ENCODE results near the gene BRD9. TPM values are rescaled to one million over a fixed set of nuclear protein-coding genes. Genes with fewer than 3 reads are reported as not detected.

Gene BRD9
- total RNA-seq, 2 donors from 2014 or later = 17.9 to 46.2 TPM

DNA sequence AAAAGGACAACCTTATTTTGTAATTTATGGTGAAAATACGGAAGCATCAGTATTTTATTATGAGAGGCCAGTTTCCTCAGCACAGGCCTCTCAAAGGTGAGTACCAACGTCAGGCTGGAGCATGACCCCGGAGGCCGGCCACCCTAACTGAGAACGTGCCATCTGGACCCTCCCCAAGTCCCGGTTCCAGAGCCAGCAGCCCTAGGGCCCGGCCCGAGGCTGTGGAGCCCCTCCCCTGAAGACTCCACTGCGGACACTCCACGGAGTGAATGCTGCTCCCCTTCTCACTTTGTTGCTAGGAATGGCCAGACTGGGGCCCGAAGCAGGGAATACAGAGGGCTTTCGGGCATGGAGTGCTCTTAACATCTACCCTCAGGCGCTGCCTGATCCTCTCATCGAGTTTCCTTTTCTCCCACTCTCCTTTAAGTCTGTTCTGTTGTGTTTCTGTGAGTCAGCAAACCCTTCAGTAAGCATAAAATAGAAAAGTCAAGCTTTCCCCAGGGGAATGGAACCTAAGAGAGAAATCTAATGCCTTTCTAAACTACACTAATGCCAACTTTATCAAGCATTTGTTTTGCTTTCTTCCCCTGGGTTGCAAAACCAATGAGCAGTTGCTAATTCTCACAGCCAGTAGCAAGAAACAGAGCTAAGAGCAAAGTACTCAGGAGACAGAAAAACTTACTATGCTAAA is 4.5 kb downstream of the BRD9 start:
- TF ChIP-seq POLR2AphosphoS5 (IDR thresholded peaks at IDR 0.05) (no peak), POLR2A (IDR thresholded peaks at IDR 0.05) (no peak)
- TF ChIP-seq, protein P1, sequence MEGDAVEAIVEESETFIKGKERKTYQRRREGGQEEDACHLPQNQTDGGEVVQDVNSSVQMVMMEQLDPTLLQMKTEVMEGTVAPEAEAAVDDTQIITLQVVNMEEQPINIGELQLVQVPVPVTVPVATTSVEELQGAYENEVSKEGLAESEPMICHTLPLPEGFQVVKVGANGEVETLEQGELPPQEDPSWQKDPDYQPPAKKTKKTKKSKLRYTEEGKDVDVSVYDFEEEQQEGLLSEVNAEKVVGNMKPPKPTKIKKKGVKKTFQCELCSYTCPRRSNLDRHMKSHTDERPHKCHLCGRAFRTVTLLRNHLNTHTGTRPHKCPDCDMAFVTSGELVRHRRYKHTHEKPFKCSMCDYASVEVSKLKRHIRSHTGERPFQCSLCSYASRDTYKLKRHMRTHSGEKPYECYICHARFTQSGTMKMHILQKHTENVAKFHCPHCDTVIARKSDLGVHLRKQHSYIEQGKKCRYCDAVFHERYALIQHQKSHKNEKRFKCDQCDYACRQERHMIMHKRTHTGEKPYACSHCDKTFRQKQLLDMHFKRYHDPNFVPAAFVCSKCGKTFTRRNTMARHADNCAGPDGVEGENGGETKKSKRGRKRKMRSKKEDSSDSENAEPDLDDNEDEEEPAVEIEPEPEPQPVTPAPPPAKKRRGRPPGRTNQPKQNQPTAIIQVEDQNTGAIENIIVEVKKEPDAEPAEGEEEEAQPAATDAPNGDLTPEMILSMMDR (IDR thresholded peaks at IDR 0.05) = no peak
- no peaks in the 10 kb centered on the region for H3K27me3 ChIP-seq (replicated peaks; ENCODE audit: insufficient read depth)
- intact Hi-C loops (cut with DNase I) = no loop called here
- 90% methylated on average over 14 of the region's 14 CpGs for WGBS
- no peak overlapping the region for H3K27ac ChIP-seq
- H3K4me3 ChIP-seq = no peak overlapping the region
- H3K36me3 ChIP-seq = peaks cover 24 to 27% of the 10 kb centered on the region in 2 donors
- no peaks in the 10 kb centered on the region for H3K9me3 ChIP-seq
- peaks cover 4% of the 10 kb centered on the region for H3K4me1 ChIP-seq (replicated peaks)
- no peak for DNase-seq (ENCODE audit: low spot score)

DNA sequence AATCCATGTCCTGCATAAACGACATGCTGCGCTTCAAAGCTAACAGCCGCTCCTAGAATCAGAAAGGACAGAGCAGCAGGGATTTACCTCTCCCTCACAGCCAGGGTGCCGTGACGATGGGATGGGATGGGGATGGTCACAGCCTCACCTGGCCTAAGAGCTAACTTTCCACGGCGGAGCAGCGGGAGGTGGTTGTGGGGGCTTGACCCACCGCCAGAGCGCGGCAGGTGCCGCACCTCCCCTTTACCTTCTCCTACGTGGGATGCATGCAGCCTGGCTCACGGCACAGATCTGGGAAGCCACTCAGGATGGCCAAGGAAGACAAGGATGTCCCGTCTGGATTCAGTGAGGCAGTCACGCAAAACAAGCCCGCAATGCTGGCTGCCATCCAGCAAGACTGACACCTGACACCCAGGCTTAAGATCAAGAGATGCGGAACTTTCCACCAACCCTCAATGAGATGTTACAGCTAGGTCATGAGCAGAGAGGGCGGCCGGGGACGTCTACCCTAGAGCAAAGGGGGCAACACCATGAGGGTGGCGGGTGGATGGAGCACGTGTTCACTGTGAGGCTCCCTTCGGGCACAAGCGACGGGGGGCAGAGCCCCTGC is 5.8 kb downstream of the BRD9 start:
- no peak for DNase-seq (ENCODE audit: low spot score)
- Histone ChIP-seq H3K9me3 (no peaks in the 10 kb centered on the region), H3K36me3 (peaks cover 24 to 27% of the 10 kb centered on the region in 2 donors), H3K4me3 (no peak overlapping the region), H3K4me1 (replicated peaks) (no peaks in the 10 kb centered on the region), H3K27me3 (replicated peaks; ENCODE audit: insufficient read depth) (no peaks in the 10 kb centered on the region), H3K27ac (no peak overlapping the region)
- WGBS = 84% methylated on average over 26 of the region's 26 CpGs
- TF ChIP-seq, protein P1 (IDR thresholded peaks at IDR 0.05) = no peak
- no peak for TF ChIP-seq POLR2AphosphoS5 (IDR thresholded peaks at IDR 0.05)
- no peak for TF ChIP-seq POLR2A (IDR thresholded peaks at IDR 0.05)
- intact Hi-C loops (cut with DNase I) = no loop called here

DNA sequence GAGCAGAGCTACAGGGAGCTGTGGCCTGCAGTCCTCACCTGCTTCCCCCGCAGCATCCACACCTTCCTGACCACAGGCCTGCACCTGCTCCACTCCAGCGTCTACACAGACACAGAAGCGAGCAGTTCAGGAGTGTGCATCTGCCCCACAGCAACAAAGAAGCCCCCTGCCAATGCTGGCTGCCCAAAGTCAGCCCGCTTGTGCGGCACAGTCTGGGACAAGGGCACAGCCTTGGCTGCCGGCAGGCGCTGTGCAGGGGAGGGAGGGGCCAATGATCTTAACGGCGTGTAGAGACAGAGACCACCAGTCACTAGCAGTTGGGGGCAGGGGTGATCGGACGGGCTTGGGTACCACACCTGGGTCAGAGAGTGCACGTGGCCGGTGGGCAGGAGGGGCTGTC is 6.6 kb downstream of the BRD9 start:
- H3K4me1 ChIP-seq (replicated peaks) = no peaks in the 10 kb centered on the region
- no peak overlapping the region for H3K4me3 ChIP-seq
- WGBS = 91% methylated on average over 13 of the region's 13 CpGs
- intact Hi-C loops (cut with DNase I) = no loop called here
- no peaks in the 10 kb centered on the region for H3K9me3 ChIP-seq
- no peak for TF ChIP-seq POLR2A (IDR thresholded peaks at IDR 0.05)
- TF ChIP-seq, protein P1 (IDR thresholded peaks at IDR 0.05) = no peak
- no peak for TF ChIP-seq POLR2AphosphoS5 (IDR thresholded peaks at IDR 0.05)
- peaks cover 25 to 29% of the 10 kb centered on the region in 2 donors for H3K36me3 ChIP-seq
- no peaks in the 10 kb centered on the region for H3K27me3 ChIP-seq (replicated peaks; ENCODE audit: insufficient read depth)
- no peak overlapping the region for H3K27ac ChIP-seq
- no peak for DNase-seq (ENCODE audit: low spot score)

DNA sequence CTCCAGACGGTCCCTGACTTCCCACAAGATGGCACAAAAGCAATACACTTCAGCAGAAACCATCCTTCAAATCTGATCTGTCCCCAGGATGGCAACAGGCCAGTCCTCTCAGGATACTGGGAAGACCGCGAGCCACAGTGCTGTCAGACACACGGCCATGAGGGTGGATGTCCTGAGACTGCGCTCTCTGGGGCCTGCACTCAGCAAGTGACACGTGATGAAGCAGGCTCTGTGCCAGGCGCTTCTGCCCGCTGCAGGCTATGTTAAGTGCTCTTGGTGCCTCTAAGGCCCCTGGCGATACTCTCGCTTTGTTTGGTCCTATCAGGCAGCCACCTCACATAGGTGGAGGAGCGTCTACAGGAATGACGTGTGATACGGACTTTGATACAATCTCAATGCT is 7.1 kb downstream of the BRD9 start:
- H3K36me3 ChIP-seq = peaks cover 28 to 32% of the 10 kb centered on the region in 2 donors
- no peak overlapping the region for H3K27ac ChIP-seq
- WGBS = 86% methylated on average over 13 of the region's 13 CpGs
- no peak for DNase-seq (ENCODE audit: low spot score)
- H3K4me3 ChIP-seq = no peak overlapping the region
- no peaks in the 10 kb centered on the region for H3K27me3 ChIP-seq (replicated peaks; ENCODE audit: insufficient read depth)
- no peaks in the 10 kb centered on the region for H3K9me3 ChIP-seq
- H3K4me1 ChIP-seq (replicated peaks) = no peaks in the 10 kb centered on the region
- intact Hi-C loops (cut with DNase I) = no loop called here
- TF ChIP-seq, protein P1 (IDR thresholded peaks at IDR 0.05) = no peak
- no peak for TF ChIP-seq POLR2AphosphoS5 (IDR thresholded peaks at IDR 0.05)
- TF ChIP-seq POLR2A (IDR thresholded peaks at IDR 0.05) = no peak

DNA sequence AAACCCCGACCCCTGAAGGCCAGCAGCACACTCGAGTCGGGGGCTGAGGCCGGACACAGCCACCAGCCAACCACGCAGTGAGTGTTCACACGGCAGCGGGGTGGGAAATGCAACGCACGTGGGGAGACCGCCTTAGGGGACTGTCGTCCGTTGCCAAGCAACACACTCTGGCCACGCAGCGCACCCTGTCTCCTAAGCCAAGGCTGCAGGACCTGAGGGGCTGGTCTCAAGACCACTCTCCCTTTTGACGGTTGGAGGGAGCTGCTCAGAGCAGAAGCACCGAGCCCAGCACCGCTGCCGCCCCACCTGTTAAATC is 7.5 kb downstream of the BRD9 start:
- Histone ChIP-seq H3K27ac (no peak overlapping the region), H3K27me3 (replicated peaks; ENCODE audit: insufficient read depth) (no peaks in the 10 kb centered on the region), H3K4me3 (no peak overlapping the region), H3K4me1 (replicated peaks) (no peaks in the 10 kb centered on the region), H3K36me3 (peaks cover 28 to 32% of the 10 kb centered on the region in 2 donors), H3K9me3 (no peaks in the 10 kb centered on the region)
- TF ChIP-seq POLR2A (IDR thresholded peaks at IDR 0.05) = no peak
- WGBS = 90% methylated on average over 18 of the region's 18 CpGs
- intact Hi-C loops (cut with DNase I) = no loop called here
- DNase-seq (ENCODE audit: low spot score) = no peak

Data from prostate gland (tissue), 2 donors.